HG03045 (cell line): Measurements from ENCODE around the gene RABEP2.
"Not testable (repeated sequence)": the region's sequence is repeated elsewhere in the genome, so short reads cannot be mapped to it uniquely, and the experiment has no call there.

Source experiments
- ATAC-seq: cut with Tn5 transposase; IDR thresholded peaks from one replicate; pipeline ENCODE4 v1.9.1; 2021; ENCODE audit warnings: mild to moderate bottlenecking, moderate library complexity; ENCODE audit not compliant: unreplicated experiment

The RABEP2 gene

DNA sequence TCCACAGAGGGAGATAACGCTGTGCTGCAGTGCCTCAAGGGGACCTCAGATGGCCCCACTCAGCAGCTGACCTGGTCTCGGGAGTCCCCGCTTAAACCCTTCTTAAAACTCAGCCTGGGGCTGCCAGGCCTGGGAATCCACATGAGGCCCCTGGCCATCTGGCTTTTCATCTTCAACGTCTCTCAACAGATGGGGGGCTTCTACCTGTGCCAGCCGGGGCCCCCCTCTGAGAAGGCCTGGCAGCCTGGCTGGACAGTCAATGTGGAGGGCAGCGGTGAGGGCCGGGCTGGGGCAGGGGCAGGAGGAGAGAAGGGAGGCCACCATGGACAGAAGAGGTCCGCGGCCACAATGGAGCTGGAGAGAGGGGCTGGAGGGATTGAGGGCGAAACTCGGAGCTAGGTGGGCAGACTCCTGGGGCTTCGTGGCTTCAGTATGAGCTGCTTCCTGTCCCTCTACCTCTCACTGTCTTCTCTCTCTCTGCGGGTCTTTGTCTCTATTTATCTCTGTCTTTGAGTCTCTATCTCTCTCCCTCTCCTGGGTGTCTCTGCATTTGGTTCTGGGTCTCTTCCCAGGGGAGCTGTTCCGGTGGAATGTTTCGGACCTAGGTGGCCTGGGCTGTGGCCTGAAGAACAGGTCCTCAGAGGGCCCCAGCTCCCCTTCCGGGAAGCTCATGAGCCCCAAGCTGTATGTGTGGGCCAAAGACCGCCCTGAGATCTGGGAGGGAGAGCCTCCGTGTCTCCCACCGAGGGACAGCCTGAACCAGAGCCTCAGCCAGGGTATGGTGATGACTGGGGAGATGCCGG lies 7.5 kb upstream of the RABEP2 start:
- no peak for ATAC-seq

- no peak for ATAC-seq
Observed at GRCh38 chr16:28931801-28932225, 6.8 kb upstream of the RABEP2 start, which contains the start of gene CD19. CD19 (plus strand) TSS chr16:28931971; CDS start chr16:28932001, 30 bp downstream.

- ATAC-seq = no peak
Observed at GRCh38 chr16:28930652-28931051, 5.6 kb upstream of the RABEP2 start.

- no peak for ATAC-seq
Observed at GRCh38 chr16:28930203-28930602, 5.2 kb upstream of the RABEP2 start.

DNA sequence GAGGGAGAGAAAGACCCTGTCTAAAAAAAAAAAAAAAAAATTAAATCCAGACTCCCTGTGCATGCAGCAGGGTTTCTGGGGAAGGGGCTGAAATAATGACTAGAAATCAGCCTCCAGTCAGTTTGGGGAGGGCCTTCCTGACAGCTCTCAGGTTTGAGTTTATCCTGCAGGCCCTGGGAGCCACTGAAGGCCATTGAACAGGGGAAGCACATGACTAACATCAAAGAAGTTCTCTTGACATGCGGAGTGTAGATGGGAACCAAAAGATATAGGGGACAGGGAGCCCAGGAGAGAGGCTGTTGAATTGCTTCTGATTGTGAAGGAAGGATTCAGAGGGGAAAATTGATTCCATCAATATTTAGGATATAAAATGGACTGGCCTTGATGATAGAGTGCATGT lies 2.8 kb upstream of the RABEP2 start:
- no peak for ATAC-seq

DNA sequence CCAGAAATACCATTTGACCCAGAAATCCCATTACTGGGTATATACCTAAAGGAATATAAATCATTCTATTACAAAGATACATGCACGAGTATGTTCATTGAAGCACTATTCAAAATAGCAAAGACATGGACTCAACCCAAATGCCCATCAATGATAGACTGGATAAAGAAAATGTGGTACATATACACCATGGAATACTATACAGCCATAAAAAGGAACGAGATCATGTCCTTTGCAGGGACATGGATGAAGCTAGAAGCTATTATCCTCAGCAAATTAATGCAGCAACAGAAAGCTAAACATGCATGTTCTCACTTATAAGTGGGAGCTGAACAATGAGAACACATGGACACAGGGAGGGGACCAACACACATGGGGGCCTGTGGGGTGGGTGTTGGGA lies 1.2 kb upstream of the RABEP2 start:
- not testable (repeated sequence) for ATAC-seq

DNA sequence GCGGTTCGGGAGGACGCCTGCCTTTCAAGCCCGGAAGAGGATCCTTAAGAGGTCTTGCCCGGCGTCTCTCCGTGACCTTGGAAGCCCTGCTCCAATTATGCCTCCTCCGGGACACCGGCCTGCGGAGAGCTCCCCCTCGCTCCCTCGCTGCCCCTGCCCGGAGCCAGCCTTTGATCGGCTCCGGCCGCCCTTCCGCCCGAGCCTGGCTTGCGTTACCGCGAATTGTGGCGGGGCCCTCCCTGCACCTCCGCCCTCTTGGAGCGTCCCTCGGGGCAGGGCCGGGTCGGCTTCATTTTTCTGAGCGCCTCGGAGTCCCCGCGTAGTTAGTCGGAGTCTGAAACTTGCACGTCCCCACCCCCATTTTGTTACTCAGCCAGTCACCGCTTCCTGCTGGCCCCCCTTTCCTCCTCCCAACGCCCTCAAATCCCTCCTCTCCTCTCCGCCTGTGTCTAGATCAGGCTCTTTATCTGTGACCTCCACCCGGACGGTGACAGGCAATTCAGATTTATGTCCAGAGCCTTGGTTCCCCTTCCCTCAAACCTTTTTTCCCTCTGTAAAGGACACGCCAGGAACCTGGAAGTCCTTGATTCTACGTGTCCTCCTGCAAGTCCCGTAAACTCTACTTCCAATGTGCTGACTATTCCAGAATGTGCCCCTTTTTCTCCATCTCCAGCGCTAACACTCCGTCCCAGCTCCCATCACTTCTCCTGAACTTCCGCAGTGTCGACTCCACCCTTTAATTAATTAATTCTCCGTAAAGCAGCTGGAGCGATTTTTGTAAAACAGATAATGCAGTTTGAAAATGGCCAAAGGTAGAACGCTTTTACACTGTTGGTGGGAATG lies 569 bp upstream of the RABEP2 start:
- peak; percentile 29 for ATAC-seq

GRCh38 chr16:28924399-28924761 lies 658 bp downstream of the RABEP2 start:
- peak; percentile 13 for ATAC-seq

DNA sequence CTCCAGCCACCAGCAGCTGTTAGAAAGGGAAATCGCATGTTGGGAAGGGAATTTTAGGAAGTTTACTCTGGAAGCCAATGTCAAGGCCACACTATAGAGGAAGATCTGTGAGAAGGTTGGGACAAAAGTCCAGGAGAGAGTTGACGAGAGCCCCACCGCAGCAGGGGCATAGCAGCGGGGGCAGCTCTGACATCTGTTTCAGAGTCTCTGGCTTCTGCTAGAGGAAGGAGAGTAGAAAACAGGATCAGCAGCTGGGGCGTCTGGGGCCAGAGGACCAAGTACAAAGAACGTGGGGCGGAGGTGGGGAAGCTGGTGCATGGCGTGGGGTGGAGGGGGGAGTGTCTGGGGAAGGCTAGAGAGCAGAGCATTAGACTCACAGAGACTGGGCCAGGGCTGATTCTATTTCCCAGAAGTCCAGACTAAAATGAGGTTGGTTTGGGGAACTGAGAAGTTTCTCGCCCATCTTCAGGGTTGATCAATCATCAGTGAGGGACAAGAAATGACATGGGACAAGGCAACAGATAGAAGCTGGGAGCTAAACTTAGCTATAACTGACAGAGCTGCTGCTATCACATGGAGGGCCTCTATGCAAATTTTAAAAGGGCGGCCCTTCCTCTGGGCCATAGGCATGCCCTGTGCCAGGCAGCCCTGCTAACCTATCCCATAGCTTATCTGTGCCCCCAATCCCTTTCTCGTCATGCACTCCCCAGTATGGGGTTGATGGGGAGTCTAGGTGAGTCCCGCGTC lies 1.2 kb downstream of the RABEP2 start:
- peak; percentile 38 for ATAC-seq

DNA sequence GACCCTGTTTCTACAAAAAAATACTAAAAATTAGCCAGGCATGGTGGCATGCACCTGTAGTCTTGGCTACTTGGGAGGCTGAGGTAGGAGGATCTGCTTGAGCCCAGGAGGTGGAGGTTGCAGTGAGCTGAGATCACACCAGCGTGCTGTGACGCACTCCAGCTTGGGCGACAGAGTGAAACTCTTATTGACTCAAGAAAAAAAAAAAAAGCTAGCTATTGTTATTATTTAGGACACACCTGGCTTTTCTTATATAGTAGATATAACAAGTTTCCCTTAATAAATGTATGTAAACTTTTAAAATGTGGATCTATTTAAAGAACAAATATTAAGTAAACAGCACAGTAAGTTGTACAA lies 1.8 kb downstream of the RABEP2 start:
- ATAC-seq = no peak

GRCh38 chr16:28918698-28919097 lies 6.3 kb downstream of the RABEP2 start:
- ATAC-seq = no peak

DNA sequence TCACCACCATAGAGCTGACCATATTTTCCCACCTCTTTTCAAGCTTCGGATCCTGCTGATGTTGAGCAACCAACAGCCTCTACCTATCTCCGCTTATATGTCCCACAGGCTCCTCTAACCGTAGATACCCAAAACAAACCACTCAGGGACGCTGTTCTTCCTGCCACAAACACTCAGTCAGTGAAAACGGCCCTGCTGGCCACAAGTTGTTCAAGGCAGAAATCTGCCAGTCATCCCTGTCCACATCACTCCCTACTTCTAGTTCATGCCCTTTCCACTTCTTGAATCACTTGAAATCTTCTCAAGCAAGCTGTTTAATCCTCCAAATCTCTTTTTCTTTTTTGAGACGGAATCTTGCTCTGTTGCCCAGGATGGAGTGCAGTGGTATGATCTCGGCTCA lies 7.9 kb downstream of the RABEP2 start:
- no peak for ATAC-seq

DNA sequence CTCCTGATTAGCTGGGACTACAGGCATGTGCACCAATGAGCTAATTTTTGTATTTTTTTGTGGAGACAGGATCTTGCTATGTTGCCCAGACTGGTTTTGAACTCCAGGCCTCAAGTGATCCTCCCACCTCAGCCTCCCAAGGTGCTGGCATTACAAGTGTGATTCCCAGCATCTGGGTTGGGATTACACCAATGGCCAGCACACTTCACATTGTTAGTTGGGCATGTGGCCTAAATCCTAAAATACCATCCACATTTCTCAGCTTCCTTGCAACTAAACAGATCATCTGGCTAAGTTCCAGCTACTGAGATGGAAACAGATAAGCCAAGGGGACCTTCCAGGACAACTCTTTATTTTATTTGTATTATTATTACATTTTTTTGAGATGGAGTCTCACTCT lies 9.9 kb downstream of the RABEP2 start:
- ATAC-seq = no peak

- no peak for ATAC-seq
Observed at GRCh38 chr16:28913946-28914724, 10.9 kb downstream of the RABEP2 start.

- ATAC-seq = no peak
Observed at GRCh38 chr16:28912558-28912957, 12.5 kb downstream of the RABEP2 start.

GRCh38 chr16:28910086-28911031 lies 14.7 kb downstream of the RABEP2 start:
- no peak for ATAC-seq

- ATAC-seq = no peak
Observed at GRCh38 chr16:28905800-28906372, 19.2 kb downstream of the RABEP2 start.

DNA sequence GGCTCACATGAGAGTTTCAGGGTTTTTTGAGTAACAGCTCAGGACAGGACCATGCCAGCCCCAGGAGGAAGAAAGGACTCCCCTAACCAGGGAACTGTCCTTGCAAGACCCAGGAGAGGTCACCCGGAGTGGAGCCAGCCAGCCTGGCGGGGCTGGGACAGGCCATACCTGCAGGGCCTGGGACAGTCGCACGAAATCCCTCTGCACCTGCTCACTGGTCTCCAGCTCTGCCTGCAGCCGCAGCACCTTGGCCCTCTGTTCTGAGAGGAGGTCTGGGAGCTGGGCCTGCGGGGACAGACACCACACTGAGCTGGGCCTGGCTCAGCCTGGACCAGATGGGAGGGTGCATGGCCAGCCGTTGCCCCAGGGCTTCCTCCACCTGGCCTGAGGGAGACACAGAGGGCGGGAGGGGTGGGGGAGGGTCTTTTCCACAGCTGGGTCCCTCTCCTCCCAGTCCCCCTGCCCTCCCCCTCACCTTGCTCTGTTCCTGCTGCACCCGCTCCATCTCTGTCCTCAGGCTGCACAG lies 19.7 kb downstream of the RABEP2 start:
- ATAC-seq = no peak

- no peak for ATAC-seq
Observed at GRCh38 chr16:28904828-28905227, 20.2 kb downstream of the RABEP2 start.
